ENCODE results near the gene ARAP2.

The ARAP2 gene

DNA sequence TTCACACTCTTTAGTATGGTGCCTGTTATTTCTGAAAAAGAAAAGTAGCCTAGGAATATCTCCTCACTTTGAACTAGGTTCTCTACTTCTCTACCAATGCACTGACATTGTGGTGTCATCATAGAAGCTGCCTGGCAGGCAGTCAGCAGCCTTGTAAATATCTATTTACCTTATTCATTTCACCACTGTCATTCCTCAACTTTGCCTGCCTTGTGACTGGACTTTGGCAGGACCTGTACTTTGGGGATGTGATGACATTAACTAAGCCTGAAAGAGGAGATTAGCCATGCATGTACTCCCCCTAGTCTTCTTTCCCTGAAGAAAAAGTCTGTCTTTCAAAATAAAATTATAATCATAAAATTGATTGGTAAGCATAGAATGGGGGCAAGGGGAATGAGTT is 207.2 kb downstream of the ARAP2 start:
- DNase-seq = no peak

DNA sequence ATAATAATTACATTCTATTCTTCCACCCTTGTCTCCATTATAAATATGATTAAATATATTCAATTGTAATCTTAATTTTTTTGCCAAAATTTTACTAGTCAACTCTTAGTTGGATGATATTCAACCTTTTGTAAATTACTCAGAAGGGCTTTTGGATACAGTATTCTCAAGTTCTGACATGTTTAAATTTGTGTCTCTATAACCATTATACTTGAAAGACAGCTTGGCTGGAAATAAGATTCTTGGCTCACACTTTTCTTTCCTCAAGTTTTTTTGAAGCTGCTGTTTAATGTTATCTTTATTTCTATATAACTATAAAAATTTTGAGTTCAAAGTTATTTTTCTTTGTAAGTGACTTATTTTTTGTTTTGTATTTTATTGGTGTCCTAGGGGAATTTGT is 214.4 kb downstream of the ARAP2 start:
- no peak for DNase-seq

DNA sequence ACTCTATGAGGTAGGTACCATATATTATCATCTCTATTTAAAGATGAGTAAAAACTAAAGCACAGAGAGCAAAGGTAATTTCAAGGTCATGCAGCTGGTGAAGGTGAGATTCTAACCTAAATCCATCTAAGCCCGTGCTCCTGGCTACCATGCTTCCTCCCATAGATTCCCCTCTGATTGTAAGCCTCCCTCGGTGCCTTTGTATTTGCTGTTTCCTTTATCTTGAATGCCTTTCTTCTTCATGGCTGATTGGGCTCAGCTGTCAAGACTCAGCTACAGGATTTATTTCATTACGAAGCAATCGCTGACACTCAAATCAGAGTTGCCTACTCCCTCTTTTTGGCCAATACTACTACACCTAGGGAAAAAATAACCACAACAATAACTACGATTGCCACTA is 217.1 kb downstream of the ARAP2 start:
- DNase-seq = no peak

DNA sequence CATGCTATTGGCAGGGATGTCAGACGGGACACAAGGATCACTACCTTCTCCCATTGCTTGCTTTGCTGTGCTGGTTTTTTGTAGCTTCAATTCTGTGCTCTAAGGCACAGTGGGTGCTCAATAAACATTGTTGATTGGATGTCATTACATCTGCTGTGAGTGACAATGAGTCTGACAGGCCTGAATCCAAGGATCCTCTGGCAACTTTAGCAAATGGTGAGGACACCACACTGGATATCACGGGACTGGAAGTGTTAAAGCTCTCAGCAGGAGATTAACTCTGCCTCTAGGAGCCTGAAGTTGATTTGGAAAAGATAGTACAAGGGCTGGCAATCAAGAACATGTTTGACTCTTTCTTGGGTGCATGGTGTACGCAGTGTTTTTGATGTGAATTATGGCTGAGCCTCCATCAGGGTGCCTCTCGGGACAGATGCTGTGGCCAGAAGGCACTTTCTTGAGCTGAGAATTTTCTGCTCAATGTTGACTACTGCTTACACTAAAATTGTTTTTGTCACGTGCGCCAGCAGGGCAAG is 217.9 kb downstream of the ARAP2 start:
- DNase-seq = no peak

DNA sequence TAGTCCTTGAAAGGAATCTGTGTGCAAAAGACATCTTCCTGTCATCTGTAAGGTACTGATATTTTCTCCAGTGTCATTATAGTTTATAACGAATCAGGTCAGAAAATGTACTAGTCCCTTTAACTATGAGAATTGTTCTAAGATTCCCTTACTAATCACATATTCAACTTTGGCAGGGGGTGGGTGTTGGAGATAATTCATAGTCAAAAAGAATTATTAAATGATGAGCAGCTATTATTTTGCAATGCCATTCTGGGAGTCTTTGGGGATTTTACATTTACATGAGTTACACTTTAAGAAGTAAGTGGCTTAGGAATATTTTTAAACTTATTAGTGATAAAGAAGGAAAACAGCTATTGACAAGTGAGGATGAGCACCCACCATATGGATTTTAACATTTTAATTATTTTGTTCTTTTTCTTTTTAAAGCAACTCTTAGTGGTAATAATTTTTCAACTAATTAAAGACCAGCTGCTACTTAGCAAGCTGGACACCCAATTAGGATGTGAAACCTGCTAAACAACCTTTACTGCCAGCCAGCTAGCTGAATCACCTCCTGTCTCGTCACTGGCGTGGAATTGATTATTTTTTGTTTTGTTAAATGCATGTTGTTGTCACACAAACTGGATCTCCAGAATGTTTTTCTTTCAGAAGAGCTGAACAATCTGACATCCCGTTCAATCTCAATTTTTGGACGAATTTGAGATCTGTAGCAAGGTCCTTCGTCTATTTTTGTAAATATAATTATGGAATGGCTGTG is 219.2 kb downstream of the ARAP2 start:
- no peak for DNase-seq

DNA sequence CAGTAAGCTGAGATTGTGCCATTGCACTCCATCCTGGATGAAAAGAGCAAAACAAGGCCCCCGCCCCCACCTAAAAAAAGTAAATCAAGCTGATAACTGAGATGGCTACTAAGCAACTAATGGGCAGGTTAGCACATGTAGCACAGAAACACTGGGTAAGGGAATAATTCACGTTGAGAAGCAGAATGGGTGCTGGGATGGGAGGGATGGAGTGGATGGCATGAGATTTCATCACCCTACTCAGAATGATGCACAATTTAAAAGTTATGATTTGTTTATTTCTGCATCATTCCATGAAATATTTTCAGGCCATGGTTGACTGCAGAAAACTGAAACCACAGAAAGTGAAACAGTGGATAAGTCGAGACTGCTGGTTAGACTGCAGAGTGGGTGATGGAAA is 224.0 kb downstream of the ARAP2 start:
- DNase-seq = no peak

Measured in hematopoietic multipotent progenitor cell treated with erythropoietin and hydrocortisone succinate and interleukin-3 and kit ligand, for 4 days (in vitro differentiated cells).